Activated CD4-positive, alpha-beta T cell treated with anti-CD3 and anti-CD28 coated beads for 48 hours (primary cell): ENCODE data around the gene SH3PXD2A.
A peak's percentile ranks its signal among the peaks of the same experiment; 100 is the strongest.
"Not testable (repeated sequence)": the region's sequence is repeated elsewhere in the genome, so short reads cannot be mapped to it uniquely, and the experiment has no call there.

ENCODE experiments used
- DNase-seq: peaks from one replicate; pipeline ENCODE4 v3.0.0-alpha.2; 2020

Gene SH3PXD2A

DNA sequence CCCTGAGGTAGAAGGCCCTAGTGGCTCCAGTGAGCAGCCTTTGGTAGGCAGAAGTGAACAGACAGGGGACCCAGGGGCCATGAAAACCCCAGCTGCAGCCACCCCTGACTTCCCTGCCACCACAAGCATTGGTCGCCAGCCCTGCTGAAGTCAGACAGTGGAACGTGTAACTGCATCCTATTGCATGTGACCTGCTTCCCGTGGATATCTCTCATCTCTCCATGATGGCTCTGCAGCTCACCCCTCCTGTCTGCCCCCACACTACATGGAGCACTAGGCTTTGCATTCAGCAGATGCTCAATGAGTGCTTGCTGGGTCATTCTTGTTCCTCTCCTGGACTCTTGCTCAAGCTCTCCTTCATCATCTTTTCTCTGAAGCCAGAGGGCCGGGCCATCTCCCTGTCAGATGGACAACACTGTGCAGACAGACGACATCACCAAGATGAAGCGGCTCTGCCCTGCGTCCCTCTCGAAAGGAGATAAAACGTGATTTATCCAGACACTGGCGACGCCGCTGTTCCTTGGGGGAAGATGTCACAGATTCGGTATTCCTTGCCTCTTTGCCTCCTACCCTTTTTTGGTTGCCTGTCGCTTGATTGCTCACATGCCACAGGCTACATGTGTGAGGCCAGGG lies 117.5 kb downstream of the SH3PXD2A start:
- no peak for DNase-seq

DNA sequence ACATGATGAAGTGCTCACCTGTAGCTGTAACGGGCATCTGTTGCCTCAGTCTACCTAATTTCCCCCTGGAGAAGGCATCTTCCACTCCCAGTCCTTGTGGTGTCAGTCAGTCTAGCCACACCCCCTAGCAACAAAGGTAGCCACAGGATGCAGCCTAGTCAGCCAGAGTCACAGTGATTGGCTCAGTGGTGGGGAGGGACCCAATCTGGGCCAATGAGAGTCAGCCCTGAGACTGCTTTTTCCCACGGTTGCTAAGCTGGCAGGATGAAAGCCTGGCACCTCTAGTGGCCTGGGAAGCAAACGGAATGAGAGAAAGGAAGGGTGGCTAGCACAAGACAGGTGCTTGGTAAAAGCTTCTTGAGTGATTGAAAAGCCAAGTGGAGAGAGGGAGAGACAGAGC lies 118.6 kb downstream of the SH3PXD2A start:
- DNase-seq = peak; percentile 37

DNA sequence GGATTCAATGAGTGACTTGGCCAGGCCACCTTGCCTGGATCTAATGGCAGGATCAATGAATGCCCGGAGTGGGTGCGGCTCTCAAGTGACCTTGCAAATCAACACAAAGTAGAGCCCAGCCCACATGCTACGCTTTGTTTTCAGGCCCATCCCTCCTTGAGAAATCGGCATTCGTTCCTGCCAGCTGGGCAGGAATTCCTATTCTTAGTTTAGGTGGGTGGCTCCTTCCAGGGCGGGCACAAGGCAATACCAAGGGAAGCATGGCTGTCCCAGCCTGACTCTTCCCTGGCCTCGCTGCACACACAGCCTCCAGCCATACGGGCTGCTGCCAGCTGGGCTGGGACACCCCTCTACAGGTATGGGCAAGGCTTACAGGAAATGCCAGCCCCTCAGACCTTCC lies 119.3 kb downstream of the SH3PXD2A start:
- no peak for DNase-seq

DNA sequence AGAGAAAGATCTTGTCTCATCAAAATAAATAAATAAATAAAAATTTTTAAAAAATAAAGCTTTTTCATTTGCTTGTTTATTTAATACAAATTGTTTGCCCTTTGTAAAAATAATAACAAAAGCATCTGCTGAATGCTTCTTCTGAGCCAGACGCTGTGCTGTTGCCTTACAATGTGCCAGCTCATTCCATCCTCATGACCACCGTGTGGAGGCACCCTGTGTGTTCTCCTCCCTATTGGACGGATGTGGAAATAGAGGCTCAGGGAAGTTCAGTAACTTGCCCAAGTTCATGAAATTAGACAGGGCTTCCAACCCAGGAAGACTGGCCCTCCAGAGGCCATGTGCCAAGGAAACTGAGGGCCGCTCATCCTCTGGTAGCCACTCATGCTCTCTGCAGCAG lies 120.6 kb downstream of the SH3PXD2A start:
- no peak for DNase-seq

DNA sequence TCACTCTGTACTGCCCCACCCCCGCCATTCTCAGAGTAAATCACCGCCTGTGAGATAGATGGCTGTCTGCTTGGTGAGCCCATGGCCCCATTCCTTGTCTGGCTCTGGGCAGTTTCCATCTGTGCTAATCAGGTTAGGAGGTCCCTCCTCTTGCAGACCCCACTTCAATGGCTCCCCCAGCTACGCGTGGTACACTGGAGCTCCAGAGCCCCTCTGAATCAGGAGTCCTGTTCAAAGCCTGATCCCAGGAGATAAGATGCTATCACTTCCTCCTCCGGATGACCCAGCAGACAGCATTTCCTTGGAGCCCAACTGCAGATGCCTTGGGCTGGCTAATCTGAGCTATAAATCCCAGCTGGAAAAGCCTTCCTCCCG lies 122.3 kb downstream of the SH3PXD2A start:
- no peak for DNase-seq

DNA sequence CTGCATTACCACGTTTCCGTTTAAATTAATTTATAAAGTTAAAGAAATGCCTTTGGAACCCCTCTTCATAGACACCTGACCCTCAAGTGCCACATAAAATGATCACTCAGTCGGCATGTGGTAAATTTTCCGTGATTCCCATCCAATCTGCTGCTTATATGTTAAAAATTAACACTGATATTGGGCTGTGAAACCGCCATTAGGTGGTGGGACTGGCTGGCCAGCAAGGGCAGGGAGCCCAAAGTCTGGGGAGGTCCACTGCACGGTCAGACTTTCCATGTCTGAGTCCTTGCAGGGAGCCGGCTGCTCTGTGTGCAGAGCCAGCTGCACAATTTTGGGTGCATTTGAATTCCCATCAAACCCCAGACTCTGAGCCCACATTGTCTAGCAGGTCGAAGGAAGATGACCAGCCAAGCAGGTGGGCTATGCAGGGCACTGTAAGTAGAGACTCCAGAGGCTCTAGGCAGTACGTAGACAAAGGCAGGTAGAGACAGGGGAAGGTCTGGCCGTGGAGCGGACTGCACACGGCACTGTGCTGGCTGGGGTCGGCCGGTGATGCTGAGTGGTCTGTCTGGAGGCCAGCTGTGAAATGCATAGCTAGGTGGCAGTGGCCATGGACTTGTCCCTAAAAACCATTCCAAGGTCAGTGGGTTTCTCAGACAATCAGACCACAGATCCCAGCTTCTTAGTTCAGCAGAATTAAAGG lies 122.9 kb downstream of the SH3PXD2A start:
- no peak for DNase-seq

DNA sequence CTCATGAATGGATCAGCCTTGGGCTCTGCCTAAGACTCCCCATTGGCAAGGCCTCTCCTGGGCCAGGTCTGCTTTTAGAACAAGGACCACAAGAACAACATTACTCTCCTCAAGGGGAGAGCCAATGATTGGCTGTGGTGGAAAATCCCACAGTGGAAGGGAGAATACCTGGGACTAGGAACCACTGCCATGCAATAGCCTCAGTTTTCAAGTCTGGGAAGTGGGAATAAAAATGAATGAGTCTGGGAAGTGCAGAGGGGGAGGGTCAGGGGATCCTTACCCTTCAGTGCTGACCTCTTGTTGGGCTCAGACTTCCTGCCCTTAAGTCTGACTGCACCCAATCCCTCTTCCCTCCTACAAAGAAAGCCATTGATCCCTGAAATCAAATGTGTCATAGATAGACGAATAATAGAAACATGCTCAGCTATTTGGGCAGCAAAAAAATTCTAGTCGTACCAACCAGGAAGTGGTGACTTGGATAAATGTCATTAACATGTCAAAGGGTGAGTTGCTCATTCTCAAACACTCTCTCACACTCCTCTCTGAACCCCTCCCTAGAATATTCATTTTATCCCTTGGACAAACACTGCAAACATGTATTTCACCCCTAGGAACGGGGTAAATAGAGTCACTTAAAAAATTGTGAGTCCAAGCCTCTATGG lies 123.6 kb downstream of the SH3PXD2A start:
- DNase-seq = no peak

DNA sequence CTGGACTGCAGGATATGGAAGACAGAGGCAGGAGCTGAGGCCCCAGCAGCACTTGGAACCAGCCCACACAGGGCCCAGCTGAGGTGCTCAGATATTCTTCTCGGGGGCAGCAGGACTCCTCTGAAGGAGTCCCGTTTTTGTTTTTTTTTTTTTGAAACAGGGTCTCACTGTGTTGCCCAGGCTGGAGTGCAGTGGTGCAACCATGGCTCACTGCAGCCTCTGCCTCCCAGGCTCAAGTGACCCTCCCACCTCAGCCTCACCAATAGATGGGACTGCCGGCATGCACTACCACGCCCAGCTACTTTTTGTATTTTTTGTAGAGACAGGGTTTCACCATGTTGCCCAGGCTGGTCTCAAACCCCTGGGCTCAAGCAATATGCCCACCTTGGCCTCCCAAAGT lies 124.3 kb downstream of the SH3PXD2A start:
- not testable (repeated sequence) for DNase-seq

DNA sequence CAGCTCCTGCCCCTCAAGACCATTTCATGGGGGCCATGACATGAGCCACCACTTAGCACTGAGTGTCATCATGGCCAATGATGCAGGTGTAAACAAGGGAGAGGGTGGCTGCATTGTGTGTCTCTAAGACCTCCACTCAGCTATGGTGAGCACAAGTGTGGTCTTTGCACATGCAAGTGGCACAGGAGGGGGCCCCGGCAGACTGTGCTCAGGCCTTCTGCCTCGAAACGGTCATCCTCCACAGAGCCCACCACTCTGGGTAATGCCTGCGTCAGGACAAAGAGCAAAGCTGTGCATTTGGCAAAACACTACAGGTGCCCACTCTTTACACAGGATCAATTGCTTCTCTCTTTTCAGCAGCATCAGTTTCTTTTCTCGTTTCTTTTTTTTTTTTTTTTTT lies 125.5 kb downstream of the SH3PXD2A start:
- no peak for DNase-seq

DNA sequence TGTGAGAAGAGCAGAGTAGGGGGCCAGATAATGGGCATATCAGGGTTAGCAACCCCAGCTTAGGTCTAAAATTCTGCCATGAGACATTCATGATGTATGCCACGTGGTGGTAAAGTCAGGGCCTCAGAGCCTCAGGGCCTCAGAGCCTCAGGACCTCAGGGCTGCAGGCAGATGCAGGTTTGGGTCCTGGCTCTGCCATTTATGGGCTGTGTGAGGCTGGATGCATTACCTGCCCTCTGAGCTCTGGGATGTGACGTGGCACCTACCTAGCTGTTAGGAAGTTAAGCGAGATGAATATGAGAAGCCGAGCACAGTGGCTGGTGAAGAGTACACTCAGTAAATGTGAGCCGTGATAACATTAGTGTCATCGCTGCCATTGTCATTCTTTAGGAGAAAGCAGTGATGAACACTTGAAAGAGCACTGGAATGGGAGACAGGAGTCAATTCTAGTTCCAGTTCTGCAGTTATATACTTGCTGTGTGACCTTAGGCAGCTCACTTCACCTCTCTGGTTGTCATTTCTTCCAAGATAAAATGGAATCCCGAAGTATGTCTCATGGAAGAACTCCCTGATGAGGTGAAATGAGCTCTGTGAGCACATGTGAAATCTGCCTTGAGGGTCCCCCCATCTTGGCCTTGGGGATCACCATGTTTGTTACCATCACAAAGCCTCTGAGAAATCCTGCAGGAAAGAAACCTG lies 127.2 kb downstream of the SH3PXD2A start:
- no peak for DNase-seq

DNA sequence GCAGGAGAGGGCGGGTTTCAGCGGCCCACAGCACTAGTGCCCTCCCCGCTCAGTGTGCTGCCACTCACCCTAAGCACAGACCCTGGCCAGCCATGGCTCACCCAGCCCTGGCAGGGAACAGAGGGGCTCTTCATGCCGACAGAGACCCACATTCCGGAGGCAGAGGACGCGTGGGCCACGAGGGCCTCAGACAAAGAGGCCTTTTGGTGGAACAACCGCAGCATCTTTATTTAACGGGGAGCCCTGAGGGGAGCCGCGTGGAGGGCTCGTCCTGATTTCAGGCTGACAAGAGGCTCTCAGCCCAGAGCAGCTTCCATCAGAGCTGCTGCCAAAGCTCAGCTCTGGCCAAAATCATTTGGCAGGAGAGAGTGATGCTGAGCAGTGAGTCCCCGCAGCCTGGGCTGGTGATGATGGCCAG lies 127.8 kb downstream of the SH3PXD2A start:
- no peak for DNase-seq

DNA sequence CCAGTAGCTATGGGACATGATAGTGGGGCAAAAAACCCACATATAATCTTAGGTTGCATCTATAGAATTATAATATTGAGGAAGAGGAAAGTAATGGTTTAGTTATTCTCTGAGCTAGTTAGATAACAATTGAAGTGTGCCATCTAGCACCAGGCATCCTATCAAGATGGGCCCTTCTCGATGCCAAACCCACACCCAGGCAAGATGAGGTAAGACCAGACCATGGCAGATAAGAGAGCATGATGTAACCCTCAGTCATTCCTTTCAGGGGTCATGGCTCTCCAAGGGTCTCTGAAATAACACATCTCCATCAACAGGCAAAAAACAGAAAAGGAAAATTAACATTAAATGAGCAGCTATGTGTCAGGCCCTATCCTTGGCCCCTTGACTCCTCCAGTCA lies 128.7 kb downstream of the SH3PXD2A start:
- no peak for DNase-seq

DNA sequence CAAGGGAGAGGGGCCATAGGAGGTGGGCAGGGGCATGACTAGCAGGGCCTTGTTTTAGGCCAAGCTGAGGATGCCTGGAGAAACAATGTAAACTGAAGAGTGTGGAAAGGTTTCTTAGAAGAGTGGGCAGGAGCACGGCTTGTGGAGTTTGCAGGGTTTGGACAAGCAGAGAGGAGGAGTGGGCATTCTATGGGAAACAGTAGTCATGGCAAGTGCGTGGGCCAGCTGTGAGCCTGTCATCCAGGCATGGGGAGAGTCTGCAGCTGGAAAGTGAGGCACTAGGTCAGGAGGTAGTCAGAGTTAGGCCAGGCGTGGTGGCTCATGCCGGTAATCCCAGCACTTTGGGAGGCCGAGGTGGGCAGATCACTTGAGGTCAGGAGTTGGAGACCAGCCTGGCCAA lies 130.1 kb downstream of the SH3PXD2A start:
- DNase-seq = no peak

DNA sequence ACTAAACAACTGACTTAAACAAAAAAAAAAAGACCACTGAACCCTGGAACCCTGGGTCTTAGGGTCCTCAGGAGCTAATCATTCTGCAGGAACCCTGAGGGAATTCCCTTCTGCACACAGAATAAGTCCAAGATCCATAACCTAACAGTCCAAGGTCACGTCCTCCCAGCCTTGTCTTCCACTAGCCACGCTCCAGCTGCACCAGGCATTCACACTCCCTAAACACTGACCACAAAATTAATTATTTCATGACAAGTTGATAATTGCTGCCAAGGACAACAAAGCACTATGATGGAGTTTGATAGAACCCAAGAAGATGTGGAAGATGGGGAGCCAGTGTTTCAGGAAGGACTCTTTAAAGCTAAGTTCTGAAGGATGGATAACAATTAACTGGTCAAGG lies 130.6 kb downstream of the SH3PXD2A start:
- DNase-seq = no peak

DNA sequence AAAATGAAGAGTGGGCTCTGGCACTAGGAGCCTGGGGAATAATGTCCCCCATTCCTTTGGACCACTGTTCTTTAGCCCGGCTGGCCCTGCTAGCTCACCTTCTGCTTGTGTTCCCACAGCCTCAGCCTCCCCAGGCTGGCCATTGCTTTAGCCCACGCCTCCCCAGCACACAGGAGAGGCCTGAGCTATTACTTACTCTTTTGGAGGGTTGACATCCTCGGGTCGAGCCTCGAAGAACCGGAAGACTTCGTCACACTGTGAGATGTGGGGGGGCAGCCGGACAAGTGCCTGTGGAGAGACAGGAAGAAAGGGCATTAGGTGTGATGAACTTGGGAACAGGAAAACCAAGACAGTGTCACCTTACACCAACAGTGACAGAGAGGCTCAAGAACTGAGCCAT lies 131.3 kb downstream of the SH3PXD2A start:
- DNase-seq = no peak

DNA sequence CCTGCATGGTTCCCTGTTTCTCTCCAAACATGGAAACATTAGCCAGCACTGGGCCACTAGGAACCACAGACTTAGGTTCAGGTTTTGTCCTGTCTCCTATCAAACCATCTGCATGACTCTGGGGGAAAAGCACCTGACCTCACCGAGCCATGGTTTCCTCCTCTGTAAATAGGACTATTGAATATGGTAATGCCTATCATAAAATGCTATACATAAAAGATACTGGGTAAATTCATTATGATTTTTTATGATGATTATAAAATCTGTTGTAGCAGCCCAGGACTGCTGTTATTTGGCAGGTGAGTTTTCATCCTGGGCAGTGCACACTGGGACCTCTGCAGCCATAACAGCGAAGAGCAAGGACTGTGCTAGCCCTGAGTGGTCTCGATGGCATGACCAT lies 131.8 kb downstream of the SH3PXD2A start:
- DNase-seq = no peak

DNA sequence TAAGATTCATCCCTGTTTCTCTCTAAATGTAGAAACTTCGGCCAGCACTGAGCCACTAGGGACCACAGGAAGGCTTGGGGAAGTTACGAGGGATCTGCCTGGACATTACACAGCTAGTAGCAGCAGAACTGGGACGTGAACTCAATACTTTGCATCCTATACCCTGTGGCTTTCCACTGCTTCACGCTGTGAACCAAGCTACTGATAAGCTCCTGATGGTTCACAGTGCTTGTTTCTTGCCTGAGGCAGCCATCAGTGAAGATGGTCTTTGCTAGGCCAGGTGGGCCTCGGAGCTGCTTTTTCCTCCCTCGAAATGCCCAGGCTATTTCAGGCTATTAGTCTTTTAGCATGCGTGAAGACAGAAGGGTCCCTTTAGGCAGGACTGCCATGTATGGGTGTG lies 132.7 kb downstream of the SH3PXD2A start:
- DNase-seq = no peak

DNA sequence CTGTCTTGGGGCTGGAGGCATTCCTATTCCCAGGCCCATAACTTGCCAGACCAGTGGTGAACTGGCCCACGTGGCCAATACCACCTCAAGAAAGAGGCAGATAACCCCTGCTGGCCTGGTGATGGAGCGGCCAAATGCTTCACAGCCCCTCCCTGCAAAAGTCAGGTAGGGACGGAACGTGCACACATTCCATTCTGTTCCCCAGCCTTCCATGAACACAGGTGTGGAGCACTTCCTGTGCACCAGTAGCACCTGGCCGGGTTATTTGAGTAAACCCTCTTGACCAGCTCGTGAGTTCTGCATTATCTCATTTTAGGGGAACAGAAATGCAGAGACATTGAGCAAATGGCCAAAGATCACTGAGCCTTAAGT lies 134.4 kb downstream of the SH3PXD2A start:
- DNase-seq = no peak

DNA sequence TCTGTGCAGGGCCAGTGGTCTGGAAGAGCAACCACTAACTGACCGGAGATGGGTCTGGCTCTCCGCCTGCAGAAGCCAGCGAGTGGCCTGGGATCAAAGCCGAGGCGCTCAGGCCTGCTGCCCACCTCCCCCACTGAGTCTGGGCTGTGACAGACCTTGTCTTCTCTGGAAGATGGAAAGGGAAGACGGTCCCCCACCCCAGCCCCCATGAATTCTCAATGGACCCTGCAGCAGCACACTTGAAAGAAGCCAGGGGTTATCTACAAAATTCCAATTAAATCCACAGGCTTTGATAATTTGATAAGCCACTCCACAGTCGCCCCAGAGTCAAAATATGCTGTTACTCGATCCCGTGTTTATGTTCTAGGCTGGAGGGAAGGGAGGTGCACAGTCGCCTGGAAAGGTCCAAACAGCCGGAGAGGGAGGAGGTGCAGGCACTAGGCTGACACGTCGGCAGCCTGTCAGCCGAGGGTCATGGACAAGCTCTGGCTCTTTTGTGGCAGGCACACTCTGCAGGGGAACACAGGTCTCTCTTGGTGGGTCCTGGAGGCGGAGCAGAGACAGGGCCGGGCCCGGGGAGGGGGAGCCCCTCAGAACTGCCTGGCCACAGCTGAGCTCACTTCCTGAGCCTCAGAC lies 134.9 kb downstream of the SH3PXD2A start:
- no peak for DNase-seq

DNA sequence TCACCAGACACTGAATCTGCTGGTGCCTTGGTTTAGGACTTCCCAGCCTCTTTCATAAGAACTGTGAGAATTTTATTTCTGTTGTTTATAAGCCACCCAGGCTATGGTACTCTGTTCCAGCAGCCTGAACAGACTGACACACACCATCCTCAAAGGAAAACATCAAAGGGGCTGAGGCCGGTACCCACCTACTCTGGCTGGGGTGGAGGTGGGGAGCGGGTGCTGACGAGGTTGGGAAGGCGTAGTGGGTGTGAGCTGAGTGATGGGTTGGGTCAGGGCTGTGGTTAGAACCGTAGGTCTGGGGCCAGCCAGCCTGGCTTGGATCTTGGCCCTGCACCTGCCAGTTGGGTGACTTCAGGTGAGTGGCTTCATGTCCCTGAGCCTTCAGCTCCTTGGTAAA lies 136.3 kb downstream of the SH3PXD2A start:
- DNase-seq = no peak

DNA sequence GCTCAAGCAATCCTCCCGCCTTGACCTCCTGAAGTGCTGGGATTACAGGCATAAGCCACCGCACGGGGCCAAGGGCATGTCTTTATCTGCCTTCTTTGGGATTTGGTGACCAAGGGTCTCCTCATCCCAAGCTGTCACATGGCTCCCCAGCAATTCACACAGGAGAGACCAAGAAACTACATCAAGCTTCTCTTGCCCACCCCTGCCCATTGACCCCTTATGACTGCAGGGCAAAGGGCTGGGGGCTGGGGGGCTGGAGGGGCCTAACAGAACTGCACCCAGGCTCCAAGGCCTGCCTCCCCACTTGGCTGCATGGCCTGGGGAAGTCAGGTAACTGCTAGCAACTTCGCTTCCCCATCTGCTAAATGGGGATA lies 137.1 kb downstream of the SH3PXD2A start:
- DNase-seq = no peak

DNA sequence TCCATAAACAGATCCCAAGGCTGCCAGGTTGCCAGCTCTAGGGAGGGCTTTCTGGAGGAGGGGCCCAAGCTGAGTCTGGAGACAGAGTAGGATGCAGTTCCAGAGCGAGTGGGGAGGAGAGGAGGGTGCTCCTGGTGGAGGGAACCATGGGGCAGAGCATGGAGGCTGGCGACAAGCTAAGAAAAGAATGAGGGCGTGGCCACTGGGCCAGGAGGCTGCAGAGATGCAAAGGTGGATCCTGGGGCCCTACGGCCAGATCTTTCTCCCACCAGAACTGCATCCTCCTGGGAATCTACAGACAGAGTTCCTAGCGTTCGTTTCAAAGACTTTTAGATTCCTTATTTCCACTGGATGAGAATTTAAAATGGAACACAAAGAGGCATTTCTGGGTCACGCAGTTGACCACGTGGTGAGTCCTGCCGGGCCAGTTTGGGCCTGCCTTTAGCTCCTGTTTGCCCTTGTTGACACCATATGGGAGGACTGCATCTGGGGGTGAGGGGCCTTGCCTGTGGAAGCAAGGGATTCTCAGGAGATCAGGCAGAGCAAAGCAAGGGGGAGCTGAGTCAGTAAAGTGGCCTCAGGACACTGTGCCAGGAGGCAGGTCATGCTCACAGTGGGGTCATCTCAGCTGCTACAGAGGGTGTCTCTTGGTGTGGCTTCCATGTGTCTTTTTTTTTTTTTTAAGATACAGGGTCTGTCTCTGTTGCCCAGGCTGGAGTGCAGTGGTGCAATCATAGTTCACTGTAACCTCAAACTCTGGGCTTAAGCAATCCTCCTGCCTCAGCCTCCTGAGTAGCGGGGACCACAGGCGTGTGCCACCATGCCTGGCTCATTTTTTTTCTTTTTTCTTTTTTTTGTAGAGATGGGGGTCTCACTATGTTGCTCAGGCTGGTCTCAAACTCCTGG lies 137.8 kb downstream of the SH3PXD2A start:
- DNase-seq = no peak
